MM.1S (cell line): ENCODE data around the gene GAB2.

Source experiments
- EZH2 ChIP-seq: fragments of 300-600 bp; sonication (generic); optimal IDR thresholded peaks from 2 replicates; pipeline ENCODE3; 2017; ENCODE audit warnings: low read depth, mild to moderate bottlenecking, antibody characterized with exemption, low read length, mixed read lengths
- TF ChIP-seq, protein P1 (sequence below): fragments of 300-600 bp; sonication (generic); IDR thresholded peaks from 2 replicates; pipeline ENCODE4 v1.5.1; 2016; ENCODE audit warnings: antibody characterized with exemption, low read length, mixed read lengths

DNA sequence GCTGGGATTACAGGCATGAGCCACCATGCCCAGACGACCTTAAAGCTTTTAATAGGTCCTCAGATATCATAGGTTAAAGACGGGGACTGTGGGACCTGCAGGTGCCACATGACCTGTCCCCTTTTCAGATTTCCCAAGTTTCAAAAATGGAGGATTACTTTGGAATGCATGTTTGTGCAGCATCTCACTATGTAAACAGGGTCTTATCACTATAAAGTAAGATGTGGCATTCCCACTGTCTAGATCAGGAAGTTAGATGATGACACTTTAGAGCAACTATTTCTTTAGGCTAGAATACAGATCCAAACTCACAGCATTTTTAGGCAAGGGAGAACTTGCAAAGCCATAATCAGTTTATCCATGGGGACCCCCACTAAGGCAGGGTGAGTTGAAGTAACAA, 136.1 kb downstream of the GAB2 start:
- no peak for TF ChIP-seq EZH2
- TF ChIP-seq, protein P1, sequence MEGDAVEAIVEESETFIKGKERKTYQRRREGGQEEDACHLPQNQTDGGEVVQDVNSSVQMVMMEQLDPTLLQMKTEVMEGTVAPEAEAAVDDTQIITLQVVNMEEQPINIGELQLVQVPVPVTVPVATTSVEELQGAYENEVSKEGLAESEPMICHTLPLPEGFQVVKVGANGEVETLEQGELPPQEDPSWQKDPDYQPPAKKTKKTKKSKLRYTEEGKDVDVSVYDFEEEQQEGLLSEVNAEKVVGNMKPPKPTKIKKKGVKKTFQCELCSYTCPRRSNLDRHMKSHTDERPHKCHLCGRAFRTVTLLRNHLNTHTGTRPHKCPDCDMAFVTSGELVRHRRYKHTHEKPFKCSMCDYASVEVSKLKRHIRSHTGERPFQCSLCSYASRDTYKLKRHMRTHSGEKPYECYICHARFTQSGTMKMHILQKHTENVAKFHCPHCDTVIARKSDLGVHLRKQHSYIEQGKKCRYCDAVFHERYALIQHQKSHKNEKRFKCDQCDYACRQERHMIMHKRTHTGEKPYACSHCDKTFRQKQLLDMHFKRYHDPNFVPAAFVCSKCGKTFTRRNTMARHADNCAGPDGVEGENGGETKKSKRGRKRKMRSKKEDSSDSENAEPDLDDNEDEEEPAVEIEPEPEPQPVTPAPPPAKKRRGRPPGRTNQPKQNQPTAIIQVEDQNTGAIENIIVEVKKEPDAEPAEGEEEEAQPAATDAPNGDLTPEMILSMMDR = no peak
